T-helper 2 cell (primary cell): ENCODE data around the gene RAI1.
"Not testable (repeated sequence)": the region's sequence is repeated elsewhere in the genome, so short reads cannot be mapped to it uniquely, and the experiment has no call there.

ENCODE experiments used
- DNase-seq, 5 experiments: peaks; one replicate each; pipeline versions ENCODE4 v3.0.0 to v3.0.0-alpha.2; 2012 to 2022

Gene RAI1

DNA sequence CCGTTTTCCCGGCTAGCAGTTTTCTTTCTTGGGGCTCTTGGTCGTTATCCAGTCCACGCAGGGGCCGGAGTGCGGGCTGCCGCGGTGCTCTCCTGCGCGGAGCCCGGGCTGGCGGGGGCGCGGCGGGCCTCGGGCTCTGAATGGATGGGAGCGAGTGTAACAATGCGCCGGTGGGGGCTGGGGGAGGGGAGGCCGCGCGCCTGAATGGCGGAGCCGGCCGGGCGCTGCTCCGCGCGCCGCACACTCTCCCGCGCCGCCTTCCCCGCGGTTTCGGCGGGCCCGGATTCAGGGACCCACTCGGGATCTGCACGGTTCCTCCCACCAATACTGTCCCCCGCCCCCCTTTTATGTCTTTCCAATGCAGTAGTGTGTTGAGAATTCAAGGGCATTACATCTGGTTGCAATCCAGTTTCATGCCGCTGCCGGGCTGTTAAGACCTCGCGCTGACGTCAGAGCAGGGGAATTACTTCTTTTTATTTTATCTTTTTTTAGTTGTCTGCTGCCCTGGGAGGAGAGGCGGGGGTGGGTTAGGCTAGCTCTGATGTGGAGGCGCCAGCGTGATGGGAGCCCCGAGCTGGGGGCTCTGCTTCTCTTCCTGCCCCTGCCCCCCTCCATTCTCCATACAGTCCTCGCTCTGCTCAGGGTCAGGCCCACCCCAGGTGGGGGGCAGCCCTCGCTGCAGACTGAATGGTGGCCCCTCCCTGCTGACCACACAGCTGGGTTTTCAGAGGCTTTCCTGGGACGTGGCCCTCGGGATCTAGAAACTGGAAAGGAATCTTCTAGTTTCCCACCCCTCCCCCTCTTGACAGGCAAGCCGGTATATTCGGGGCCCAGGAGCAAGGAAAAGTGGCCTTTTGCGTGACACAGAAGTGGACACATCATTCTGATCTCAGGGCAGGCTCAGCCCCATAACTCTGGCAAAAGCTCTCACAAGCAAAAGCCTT, 1.8 kb downstream of the RAI1 start:
- peak in 4 of 5 experiments; percentile 40 to 66 (median 55) for DNase-seq

DNA sequence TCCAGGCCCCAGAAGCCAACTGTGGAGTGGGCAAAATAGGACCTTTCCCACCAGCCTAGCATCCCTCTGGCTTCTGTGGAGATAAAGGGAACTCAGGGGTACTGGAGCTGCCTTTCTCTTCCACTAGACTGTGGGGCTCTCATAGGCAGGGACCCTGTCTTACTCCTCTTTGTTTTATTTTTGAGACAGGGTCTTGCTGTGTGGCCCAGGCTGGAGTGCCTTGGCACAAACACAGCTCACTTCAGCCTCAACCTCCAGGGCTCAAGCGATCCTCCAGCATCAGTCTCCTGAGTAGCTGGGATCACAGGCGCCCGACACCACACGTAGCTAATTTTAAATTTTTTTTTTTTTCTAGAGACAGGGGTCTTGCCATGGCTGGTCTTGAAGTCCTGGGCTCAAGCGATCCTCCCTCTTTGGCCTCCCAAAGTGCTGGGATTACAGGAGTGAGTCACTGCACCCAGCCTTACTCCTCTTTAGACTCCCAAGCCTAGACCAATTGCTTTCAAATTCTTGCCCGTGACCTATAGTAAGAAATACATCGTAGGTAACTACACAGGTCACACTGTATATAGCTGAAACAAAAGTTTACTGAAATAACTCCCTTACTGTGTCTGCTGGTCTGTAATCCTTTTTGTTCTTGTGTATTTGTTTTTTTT, 2.6 kb downstream of the RAI1 start:
- DNase-seq, result no peak

DNA sequence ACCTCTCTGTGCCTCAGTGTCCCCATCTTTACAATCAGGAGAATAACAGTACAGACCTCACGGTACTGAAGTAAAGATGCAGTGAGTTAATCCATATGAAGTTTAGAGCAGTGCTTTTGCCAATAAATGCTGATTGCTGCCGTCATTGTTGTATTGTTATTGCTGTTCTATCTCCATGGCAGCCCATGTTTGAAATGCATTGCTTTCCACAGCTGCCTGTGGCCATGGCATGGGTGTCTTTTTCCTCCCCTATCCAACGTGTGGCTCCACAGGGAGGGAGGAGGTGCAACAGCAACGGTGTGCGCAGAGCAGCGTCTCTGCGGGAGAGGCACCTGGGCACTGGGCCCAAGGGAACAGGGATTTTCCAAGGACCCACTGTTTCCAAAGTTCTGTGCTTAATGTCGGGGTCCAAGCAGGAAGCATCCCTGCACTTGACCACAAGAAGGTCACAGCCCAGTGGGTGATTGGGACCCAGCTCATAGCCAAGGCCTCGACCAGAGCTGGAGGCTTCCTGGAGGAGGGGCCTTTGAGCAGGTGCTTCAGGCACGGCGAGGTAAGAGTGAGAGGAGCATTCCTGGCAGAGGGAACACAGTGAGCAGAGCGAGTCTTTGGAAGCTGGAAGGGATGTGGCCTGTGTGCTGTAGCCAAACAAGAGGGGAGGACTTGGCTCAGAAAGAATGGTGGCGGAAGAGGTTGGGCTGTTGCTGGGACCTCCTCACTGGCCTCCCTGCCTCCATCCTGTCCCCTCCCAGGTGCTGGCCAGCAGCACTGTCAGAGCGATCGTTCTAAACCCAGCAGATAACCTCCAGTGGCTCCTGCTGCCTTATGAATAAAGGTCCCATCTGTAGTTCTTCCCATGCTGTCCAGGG, 3.9 kb downstream of the RAI1 start:
- no peak for DNase-seq

DNA sequence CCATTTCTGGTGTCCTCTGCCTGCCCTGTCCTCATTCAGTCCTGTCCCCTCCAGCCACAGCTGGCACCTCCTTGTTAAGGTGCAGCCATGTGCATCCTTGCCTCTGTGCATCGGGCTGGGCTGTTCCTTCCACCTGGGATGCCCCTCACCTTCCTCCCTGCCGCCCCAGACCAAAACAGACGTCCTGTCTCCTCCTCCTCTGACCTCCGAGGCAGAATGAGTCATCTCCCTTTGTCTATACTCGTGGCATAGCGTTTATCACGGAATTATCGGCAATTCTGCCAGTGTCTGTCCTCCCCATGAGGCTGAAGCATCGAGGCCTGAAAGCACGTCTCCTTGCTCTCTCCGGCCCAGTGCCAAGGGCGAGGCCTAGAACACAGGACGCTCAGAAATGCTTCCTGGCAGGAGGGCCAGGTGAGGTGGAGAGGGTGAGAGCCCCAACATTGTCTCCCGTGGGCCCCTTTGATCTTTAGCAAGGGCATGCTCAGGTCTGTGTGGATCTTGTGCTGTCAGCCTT, 4.6 kb downstream of the RAI1 start:
- DNase-seq, result no peak

DNA sequence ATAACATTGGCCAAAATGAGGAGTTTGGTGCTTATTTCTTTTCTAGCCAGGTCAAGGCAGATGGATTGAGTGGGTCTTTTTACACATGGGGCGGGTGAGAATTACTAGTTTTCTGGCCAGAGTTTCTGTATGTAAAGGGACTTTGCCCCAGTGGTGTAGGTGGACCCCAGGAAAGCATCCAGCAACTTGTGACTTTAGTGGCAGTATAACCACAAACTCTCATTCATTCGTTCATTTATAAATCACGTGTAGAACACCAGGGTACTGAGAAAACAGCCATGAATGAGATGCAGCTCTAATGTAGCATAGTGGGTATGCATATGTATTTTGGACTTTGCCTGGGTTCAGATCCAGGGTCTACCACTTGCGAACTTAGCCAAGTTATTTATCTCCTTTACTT, 8.1 kb downstream of the RAI1 start:
- no peak for DNase-seq

DNA sequence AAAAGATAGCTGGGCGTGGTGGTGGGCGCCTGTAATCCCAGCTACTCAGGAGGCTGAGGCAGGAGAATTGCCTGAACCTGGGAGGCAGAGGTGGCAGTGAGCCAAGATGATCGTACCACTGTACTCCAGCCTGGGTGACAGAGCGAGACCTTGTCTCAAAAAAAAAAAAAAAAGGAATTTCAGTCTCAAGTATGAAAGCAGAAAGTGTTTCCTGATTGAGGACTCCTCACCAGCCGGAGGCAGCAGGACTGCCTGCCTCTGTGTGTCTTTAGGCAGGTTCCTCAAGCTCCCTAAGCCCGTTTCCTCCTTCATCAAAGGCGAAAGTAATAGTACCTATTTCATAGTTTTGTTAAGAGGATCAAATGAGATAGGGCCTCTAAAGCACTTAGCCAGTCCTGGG, 9.0 kb downstream of the RAI1 start:
- DNase-seq, result not testable (repeated sequence)

DNA sequence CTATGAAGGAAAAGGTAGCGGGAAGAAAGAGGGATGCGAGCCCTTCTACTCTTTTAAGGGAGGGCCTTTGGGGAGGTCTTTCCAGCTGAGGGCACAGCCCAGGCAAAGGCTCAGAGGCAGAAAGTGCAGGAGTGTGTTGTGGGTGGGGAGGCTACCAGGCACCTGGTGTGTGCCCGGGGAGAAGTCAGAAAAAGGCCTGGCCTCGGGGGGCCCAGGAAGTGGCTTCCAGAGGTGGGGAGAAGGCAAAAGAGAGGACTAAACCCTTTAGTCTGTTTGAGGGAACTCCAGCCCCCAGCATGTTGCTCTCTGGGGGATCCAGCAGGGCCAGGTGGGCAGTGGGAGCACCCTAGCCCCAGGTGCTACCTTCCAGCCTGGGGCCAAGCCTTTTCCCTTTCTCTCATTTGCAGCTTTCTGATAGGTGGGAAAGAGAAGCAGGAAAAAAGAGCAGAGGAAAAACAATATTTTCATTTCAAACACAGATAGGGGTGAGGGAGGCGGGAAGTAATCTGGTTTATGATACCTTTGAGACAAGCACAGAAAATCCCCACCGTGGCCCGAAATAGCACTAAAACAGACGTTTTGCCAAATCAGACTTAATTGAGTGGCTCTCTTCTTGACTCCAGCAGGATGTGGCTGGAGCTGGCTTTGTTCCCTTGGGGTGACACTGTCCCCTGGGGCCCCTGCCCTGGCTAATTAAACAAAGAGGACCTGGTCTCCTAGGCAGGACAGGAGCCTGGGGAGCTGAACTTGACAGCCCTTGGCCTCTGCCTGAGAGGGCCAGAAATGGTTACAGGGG, 10.4 kb downstream of the RAI1 start:
- DNase-seq, result no peak

DNA sequence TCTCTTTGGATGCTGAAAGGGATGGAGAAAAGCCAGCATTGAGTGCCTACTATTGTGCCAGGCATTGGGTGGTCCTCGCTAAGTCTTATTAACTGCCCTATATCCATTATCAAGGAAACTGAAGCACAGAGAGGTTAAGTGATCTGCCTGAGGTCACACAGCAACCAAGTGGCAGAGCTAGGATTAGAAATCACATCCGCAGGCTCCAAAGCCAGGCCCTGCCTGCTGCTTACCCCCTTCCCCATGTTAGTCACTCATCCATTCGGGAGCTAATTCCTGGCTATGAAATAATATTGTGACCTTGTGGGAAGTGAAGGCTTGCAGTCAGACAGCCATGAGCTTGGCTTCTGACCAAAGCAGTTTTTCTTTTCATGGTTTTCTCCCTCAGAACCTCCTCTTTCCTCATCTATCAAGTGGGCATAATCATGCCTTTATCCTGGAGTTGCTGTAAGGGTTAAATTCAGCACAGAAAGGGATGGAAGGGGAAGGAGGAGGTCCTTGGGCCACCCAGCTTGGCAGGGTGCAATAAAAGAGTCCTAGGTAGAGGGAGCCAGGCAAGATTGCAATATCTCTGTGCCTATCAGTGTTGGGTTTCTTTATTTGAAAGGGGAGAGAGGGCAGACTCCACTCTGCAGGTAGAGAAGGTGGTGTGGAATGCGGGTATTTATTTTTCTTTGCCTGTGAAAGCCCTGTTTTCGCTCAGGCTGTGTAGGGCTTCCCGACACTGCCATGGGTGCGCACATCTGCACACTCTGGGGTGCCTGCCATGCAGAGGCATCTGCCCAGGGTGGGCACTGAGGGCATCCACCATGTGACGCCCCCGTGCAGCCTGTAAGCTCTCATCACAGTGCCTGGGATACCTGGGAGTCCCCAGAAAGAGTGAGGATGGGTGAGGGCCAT, 11.3 kb downstream of the RAI1 start:
- DNase-seq, result no peak

DNA sequence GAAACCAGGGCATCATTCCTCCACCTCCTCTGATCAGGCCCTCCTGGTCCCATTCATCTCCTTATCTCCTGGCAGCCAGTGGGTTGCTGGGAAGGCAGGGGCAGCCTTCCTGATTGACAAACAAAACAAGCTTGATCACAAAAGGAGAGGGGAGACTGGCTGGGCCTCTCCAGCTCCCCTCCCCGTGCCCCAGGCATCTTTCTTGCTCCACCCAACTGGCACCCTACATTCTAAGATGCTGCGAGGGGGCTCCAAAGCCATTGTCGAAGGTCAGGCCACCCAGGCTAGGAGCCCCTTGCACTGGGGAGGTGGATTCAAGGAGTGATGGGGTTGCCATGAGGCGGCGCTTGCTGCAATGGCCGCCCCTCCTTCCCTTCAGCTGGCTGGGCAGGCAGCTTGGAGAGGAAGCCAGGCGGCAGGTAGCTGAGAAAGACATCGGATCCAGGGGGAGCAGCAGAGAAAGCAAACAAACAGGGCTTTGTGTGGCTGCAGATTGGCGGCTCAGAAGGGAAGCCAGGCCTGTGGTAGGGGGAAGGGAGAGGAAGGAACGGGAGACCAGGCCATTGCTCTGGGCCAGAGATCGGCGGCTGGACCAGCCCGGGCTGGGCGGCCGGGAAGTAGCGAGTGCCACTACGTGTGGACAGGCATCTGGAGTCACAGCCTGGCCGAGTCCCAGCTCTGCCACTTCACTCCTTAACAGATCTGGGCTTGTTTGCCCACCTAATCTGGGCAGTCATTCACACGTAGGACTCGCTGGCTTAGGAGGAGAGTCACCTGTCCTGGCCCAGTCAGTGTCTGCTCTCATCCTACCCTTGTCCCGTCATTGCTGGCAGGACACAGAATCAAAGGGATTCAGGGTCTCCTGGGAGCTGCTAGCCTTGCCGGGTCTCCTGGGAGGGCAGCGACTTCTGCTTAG, 12.3 kb downstream of the RAI1 start:
- DNase-seq, result no peak

DNA sequence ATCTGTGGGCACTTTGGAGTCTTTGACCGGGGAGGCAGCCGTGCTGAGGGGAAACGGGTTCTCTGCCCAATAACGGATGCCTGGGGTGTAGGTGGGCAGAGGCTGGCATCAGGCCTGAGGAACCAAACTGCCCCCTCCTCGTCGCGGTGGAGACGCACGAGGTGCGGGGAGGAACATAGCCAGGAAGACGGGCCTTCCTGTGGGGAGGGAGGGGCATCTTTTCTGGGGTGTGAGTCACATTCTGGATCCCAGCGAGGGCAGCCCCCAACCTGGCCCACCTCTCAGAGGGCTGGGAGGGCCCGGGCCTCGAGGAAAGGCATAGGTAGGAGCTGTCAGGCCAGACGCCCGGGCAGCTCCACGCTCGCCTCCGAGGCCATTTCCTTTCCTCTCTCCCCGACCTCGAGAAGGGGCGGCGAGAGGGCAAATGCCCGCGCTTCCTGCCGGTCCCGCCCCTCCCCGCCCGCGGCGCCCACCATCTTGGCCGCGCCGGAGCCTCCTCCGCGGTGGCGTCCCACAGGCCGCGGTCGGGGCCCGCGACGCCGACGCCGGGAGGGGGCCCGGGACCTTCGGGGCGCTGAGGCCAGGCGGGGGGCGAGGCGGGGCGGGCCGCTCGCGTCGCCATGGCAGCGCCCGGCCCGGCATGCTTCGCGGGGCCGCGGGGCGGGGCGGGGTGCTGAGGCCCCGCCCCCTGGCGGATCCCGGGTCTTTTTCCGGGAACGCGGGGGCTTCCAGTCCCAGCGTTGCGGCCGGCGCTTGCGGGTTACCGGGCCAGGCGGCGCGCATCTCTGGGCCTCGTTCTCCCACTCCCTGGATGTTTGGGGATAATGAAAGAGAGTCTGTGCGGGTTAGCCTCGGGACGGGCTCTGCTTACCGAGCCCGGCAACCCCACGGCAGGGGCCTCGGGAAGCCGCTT, 13.2 kb downstream of the RAI1 start:
- peak; percentile 35 to 79 (median 62) for DNase-seq

DNA sequence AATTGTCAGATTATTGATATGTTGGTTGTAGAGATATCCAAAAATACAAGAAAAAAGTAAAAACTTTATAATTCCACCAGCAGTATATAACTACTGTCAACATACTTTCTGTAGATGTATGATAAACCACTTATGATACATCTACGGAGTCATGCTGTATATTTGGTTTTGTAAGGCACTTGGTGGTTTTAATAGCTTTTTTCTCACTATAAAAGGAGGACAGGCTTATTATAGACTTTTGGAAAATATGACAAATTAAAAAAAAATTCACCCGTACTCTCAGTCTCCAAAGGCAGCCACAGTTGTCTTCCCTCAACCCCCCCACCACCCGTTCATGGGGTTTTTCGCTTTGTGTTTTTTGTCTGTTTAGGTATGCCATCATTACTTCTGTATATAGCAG, 14.8 kb downstream of the RAI1 start:
- no peak for DNase-seq

DNA sequence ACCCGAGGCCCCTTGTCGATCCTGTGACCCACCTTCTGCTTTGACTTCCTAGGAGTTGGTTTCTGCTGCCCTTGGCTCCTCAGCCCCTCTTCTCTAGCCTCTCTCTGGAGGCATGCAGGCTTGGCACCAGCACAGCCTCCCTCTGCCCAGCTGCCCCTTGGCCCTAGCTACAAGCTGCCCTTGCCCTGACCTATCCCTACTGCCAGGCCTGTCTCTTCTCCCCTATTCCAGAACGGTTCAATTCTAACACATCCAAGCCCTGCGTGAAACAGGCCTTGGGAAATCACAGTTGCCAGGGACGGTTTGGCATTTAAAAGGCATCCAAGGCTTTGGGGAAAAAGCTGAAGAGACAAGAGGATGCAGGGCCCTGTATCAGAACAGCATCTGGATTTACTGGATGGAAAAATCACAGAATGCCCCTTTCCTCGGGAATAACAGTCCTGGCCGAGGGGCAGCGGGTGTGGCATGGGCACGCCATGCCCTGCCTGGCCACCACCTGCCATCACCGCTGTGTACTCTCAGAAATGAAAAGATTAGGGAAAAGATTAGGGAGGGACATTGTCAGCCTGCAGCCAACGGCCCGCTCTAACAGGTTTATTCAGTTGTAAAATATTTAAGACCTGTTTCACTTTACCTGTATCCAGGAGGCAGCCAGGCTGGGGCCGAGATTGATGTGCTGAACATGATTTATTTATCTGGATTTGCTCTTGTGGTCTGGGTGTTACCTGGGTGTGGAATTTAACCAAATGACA, 15.8 kb downstream of the RAI1 start:
- DNase-seq, result no peak

DNA sequence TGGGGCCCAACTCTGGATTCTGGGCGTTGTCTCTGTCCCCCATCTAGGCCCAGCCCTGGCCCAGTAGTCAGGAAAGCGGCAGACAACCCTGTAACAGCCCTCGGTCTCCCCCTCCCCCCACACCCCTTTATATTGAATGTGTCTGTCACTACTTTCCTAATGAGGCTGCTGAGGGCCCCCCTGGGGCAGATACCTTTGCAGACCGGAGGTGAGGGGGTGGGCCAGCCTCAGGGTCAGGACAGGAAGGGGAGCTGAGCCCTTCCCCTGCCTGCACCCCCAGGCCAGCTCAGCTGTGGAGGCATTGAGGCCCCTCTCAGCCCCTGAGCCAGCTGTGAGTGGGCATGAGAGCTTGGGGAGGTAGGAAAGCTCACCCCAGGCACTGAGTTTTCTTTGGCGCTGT, 17.1 kb downstream of the RAI1 start:
- no peak for DNase-seq

DNA sequence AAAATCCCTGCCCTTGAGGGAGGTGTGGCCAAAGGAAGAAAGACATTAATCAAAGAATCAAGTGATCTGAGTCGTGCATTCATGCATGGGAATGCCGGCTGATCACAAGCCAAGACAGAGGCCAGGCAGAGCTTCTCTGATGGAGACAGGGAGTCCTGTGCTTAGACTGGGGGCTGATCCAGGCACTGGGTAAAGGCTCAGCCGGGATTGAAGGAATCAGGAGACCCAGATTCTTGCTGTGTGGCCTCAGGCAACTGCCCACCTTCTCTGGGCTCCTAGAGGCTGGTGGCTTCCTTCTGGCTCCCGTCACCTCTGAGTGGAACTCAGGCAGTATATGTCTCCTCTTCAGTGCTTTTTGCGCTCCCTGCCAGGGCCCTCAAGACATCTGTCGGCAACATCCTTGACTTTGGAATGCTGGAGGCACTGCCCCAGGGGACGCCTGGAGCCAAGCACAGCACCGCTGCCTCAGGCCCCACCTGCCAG, 17.7 kb downstream of the RAI1 start:
- no peak for DNase-seq

DNA sequence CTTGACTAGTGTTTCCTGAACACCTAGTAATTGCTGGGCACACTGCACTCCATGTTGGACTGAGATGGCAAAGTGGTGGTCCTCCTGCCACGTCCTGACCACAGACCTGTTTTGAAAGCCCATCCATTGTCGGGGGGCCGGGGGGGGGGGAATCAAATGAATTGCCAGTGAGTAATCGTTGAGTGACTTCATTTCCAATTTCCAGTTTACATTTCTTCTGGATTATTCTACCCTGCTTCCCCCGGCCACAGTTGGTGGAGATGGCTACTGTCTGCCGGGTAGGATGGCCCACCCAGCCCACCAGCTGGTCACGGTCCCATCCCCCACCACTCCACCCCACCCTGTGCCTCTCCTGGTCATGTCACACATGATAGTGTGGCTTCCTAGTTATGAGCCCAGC, 18.2 kb downstream of the RAI1 start:
- no peak for DNase-seq

DNA sequence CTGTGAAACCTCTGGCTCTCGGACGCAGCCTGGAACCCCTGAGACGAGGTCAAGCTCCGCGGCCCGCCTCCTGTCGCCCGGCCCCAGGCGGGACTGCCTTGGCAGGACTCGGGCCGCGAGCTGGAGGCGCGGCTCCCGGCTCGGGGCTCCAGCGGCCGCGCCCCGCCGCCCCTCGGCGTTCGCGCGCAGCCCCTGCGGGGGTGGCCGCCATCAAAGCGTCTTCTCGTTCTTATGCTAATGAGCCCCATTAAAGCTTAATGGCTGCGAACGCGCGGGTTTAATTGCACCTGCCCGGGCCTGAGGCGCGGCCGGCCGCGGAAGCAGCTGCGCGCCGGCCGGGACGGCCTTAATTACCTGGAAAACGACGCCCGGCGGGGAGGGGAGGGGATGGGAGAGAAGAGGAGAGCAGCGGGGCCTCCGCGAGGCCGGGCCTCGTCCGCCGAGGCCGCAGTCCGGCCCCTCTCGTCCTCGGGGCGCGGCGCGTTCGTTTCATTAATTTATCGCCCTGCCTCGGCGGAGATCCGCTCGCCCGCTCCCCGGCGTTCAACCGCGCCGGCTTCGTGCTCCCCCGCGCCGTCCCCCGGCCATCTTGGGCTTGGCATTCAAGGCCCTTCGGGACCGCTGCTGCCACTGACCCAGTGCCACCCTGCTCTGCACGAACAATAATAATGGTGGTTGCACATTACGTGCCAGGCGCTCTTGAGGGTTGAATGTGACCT, 19.2 kb downstream of the RAI1 start:
- DNase-seq, result no peak

DNA sequence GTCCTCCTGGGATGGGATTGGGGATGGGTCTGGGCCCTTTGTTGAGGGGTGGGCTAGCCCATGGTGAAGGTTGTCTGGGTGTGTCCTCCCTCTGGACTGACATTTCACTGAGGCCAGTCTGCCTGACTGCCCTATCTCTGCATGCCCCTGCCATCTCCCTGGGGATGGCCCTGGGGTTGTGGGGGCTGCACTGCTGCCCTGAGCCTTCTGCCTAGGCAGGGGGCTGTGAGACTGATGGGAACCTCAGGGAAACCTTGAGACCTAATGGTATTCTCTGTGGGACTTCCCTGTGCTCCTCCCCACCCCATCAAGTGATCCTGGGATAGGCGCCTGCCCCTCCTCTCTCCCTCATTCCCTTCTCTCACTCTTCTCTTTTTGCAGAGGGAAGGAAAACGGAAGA, 19.9 kb downstream of the RAI1 start:
- no peak for DNase-seq
